GM18858 (cell line): ENCODE results near the gene CWC22.

Experiments used
- ATAC-seq: cut with Tn5 transposase; IDR thresholded peaks from one replicate; pipeline ENCODE4 v1.9.1; 2021; ENCODE audit not compliant: unreplicated experiment

Gene CWC22

DNA sequence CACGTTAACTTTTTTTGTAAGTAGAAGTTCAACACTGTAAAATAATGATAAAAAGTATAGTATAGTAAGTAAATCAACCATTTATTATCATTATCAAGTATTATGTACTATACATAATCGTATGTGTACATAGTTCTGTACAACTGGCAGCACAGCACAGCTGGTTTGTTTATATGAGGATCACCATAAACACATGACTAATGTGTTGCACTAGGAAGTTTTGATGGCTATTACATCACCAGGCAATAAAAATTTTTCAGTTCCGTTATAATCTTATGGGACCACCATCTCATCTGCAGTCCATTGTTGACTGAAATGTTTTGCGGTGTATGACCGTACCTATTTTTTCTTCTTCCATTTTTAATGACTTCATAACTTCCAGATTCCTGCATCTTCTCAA is 106.4 kb downstream of the CWC22 start:
- no peak for ATAC-seq

DNA sequence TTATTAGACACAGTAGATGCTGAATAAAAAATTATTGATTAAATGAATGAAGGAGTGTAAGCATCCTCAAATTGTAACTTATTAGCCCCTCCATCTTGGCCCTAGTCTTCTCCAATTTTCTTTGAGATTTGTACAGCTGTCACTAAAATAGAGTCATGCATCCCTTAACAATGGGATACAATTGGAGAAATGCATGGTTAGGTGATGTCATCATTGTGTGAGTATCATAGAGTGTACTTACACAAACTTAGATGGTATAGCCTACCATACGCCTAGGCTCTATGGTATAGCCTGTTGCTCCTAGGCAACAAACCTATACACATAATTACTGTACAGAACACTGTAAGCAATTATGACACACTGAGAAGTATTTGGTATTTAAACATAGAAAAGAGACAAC is 107.4 kb downstream of the CWC22 start:
- ATAC-seq, result no peak

DNA sequence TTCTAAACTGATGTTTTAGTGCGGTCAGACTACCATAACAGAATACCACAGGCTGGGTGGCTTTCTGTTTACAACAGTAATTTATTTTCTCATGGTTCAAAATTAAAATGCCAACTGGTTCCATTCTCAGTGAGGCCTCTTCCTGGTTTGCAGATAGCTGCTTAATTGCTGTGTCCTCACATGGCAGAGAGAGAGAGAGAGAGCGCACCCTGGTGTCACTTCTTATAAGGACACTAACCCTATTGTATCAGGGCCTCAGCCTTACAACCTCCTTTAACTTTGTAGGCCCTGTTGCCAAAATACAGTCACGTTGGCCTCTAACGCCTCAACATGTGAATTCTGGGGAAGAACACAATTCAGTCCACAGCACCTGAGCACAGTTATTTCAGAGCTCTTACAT is 108.2 kb downstream of the CWC22 start:
- ATAC-seq, result peak; percentile 83
